K562 (cell line): ENCODE data around the gene CTIF. TPM values are rescaled to one million over a fixed set of nuclear protein-coding genes. Genes with fewer than 3 reads are reported as not detected.

Experiments
- ETS2 ChIP-seq: IDR thresholded peaks from 2 replicates; pipeline ENCODE4 v1.6.1; 2016; ENCODE audit warnings: borderline replicate concordance, missing genetic modification characterization, mild to moderate bottlenecking, moderate library complexity, missing compliant biosample characterization; ENCODE audit not compliant: poor library complexity, severe bottlenecking
- ILK ChIP-seq: fragments of 450-650 bp; IDR thresholded peaks from 2 replicates; pipeline ENCODE4 v1.6.1; 2016; ENCODE audit warnings: missing genetic modification characterization, low read depth, mild to moderate bottlenecking, missing compliant biosample characterization, moderate library complexity, borderline replicate concordance
- MBD1 ChIP-seq: fragments of 250-450 bp; sonication (Bioruptor Pico); IDR thresholded peaks from 2 replicates; pipeline ENCODE4 v1.8.0; 2022; ENCODE audit warnings: inconsistent platforms
- NR4A1 ChIP-seq, 2 experiments: fragments of 250-450 bp in 1 of 2; fragments of 450-650 bp in 1 of 2; sonication (Bioruptor Pico) in 1 of 2; IDR thresholded peaks; 2 replicates each; pipeline versions ENCODE4 v1.4.0 to v1.6.1; 2016 to 2020; ENCODE audit warnings: mild to moderate bottlenecking in 2 of 2, missing compliant biosample characterization in 1 of 2, missing genetic modification characterization in 1 of 2, moderate library complexity in 1 of 2
- SAFB2 ChIP-seq: fragments of 200-400 bp; formaldehyde crosslinking; IDR thresholded peaks from 2 replicates; pipeline ENCODE4 v1.6.1; 2018; ENCODE audit warnings: borderline replicate concordance, low read length, low read depth, moderate library complexity; ENCODE audit not compliant: severe bottlenecking
- SETDB1 ChIP-seq: IDR thresholded peaks from one replicate; pipeline ENCODE4 v1.6.1; 2012; ENCODE audit warnings: low read length, control low read depth, inconsistent platforms
- ZBTB17 ChIP-seq: fragments of 450-650 bp; formaldehyde crosslinking; IDR thresholded peaks from 2 replicates; pipeline ENCODE4 v1.4.0; 2020; ENCODE audit warnings: mild to moderate bottlenecking
- ZMIZ1 ChIP-seq, 2 experiments: fragments of 150-350 bp in 1 of 2; IDR thresholded peaks; 2 replicates each; pipeline ENCODE4 v1.6.1; 2012 to 2016; ENCODE audit warnings: low read depth in 2 of 2, low read length in 2 of 2, mild to moderate bottlenecking in 1 of 2, moderate library complexity in 1 of 2
- ZNF518B ChIP-seq: fragments of 250-450 bp; sonication (Bioruptor Pico); IDR thresholded peaks from 2 replicates; pipeline ENCODE4 v1.5.0; 2021; ENCODE audit warnings: mild to moderate bottlenecking, moderate library complexity
- ZNF586 ChIP-seq: fragments of 450-650 bp; formaldehyde crosslinking; conservative IDR thresholded peaks from 2 replicates; pipeline ENCODE4 v1.4.0; 2020; ENCODE audit warnings: mild to moderate bottlenecking, moderate library complexity
- ZNF644 ChIP-seq: fragments of 200-800 bp; sonication (Bioruptor generic); IDR thresholded peaks from 2 replicates; pipeline ENCODE4 v1.6.1; 2016; ENCODE audit warnings: low read depth, missing genetic modification characterization, missing compliant biosample characterization
- polyA plus RNA-seq, 8 experiments: library from polyadenylated mRNA; depleted of rRNA in 4 of 8; stranded (reverse) in 5 of 8; unstranded in 3 of 8; fragments of >200 nt; fragmentation: Nextera tagmentation in 2 of 8; fragmentation: Illumina TruSeq in 1 of 8; extraction: Ambion mirVana in 2 of 8; extraction: Trizol in 1 of 8; gene quantifications; 2 replicates each; pipeline versions ENCODE4 v1.2.1 to v1.2.3, GENCODE V29; 2011 to 2014; ENCODE audit warnings: inconsistent platforms in 1 of 8, missing spikeins in 1 of 8
- total RNA-seq, 7 experiments: library from RNA; depleted of rRNA in 6 of 7; stranded (reverse); fragments of >200 nt in 6 of 7; fragmentation: Illumina TruSeq in 2 of 7; extraction: Trizol in 2 of 7; gene quantifications; 2 replicates each; pipeline versions ENCODE4 v1.2.1 to v1.2.3, GENCODE V29; 2011 to 2021; ENCODE audit warnings: low replicate concordance in 1 of 7
- TF ChIP-seq, protein P1 (sequence below): fragments of 250-450 bp; sonication (Bioruptor Pico); IDR thresholded peaks from 2 replicates; pipeline ENCODE4 v1.5.0; 2020; ENCODE audit warnings: mild to moderate bottlenecking, borderline replicate concordance

The CTIF gene
- total and polyA plus RNA-seq, 9 of the 15 experiments (the other 6 are each of a cell fraction or from before 2014, with no cell fraction given), result 0.17 to 11.5 (median 2.2) TPM

- TF ChIP-seq ZMIZ1 (IDR thresholded peaks at IDR 0.05; ENCODE audit: low read depth in 2 of 2, low read length in 2 of 2), result no peak
- TF ChIP-seq NR4A1 (CRISPR knock-in tag; IDR thresholded peaks at IDR 0.05), result no peak
- no peak for TF ChIP-seq NR4A1 (tag; IDR thresholded peaks at IDR 0.05)
- TF ChIP-seq MBD1 (CRISPR knock-in tag), result no peak
- TF ChIP-seq SAFB2, result no peak
- TF ChIP-seq, protein P1, sequence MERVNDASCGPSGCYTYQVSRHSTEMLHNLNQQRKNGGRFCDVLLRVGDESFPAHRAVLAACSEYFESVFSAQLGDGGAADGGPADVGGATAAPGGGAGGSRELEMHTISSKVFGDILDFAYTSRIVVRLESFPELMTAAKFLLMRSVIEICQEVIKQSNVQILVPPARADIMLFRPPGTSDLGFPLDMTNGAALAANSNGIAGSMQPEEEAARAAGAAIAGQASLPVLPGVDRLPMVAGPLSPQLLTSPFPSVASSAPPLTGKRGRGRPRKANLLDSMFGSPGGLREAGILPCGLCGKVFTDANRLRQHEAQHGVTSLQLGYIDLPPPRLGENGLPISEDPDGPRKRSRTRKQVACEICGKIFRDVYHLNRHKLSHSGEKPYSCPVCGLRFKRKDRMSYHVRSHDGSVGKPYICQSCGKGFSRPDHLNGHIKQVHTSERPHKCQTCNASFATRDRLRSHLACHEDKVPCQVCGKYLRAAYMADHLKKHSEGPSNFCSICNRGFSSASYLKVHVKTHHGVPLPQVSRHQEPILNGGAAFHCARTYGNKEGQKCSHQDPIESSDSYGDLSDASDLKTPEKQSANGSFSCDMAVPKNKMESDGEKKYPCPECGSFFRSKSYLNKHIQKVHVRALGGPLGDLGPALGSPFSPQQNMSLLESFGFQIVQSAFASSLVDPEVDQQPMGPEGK (CRISPR knock-in tag), result no peak
- TF ChIP-seq SETDB1, result no peak
- no peak for TF ChIP-seq ZNF586
- no peak for TF ChIP-seq ETS2
- no peak for TF ChIP-seq ZBTB17 (CRISPR knock-in tag)
- no peak for TF ChIP-seq ILK (tag)
- no peak for TF ChIP-seq ZNF644 (tag)
- TF ChIP-seq ZNF518B (CRISPR knock-in tag), result no peak
Measured at GRCh38 chr18:48521723-48522122, 17.1 kb upstream of the CTIF start (continued).
